ENCODE results near the gene PLOD3. TPM values are rescaled to one million over a fixed set of nuclear protein-coding genes. Genes with fewer than 3 reads are reported as not detected.

PLOD3 gene
- total and polyA plus RNA-seq, 9 of the 15 experiments (the other 6 are each of a cell fraction or from before 2014, with no cell fraction given) = 2.8 to 101 (median 30.9) TPM

GRCh38 chr7:101217388-101218235 lies at the start of gene PLOD3, which contains the start of gene ZNHIT1 (continued):
- TF ChIP-seq YY1 (IDR thresholded peaks at IDR 0.05; ENCODE audit: borderline replicate concordance in 1 of 3, control insufficient read depth in 1 of 3, extremely low read depth in 1 of 3, insufficient read depth in 3 of 3, insufficient read length in 1 of 3, insufficient replicate concordance in 2 of 3, low read depth in 1 of 3, low read length in 2 of 3) = peak; percentile 87 to 99 (median 97)
- TF ChIP-seq ARID3B (CRISPR knock-in tag; IDR thresholded peaks at IDR 0.05; ENCODE audit: borderline replicate concordance) = peak; percentile 54; the same call in 1 of the 2 replicates
- no peak; the same call in 1 of the 2 replicates for TF ChIP-seq ZBTB9 (CRISPR knock-in tag; IDR thresholded peaks at IDR 0.05)
- TF ChIP-seq ZFP30 (CRISPR knock-in tag; IDR thresholded peaks at IDR 0.05; ENCODE audit: borderline replicate concordance) = no peak
- TF ChIP-seq MTA1 (IDR thresholded peaks at IDR 0.05; ENCODE audit: borderline replicate concordance) = no peak
- TF ChIP-seq SAP30 (IDR thresholded peaks at IDR 0.05; ENCODE audit: borderline replicate concordance, insufficient read depth, low read depth, low read length, poor library complexity, severe bottlenecking) = peak; percentile 46
- TF ChIP-seq ETV6 (IDR thresholded peaks at IDR 0.05; ENCODE audit: borderline replicate concordance in 1 of 2, low read depth in 2 of 2, low read length in 1 of 2) = no peak
- TF ChIP-seq ETV6 (CRISPR knock-in tag; IDR thresholded peaks at IDR 0.05; ENCODE audit: borderline replicate concordance) = no peak
- no peak for TF ChIP-seq GATAD2A (IDR thresholded peaks at IDR 0.05)
- no peak for TF ChIP-seq ZNF507 (tag; conservative IDR thresholded peaks at IDR 0.05)
- TF ChIP-seq CTBP1 (IDR thresholded peaks at IDR 0.05; ENCODE audit: borderline replicate concordance) = 0 out of 2 replicates have a peak, but pooled peaks have one; percentile 21
- no peak for TF ChIP-seq HMG20B (CRISPR knock-in tag; IDR thresholded peaks at IDR 0.05)
- TF ChIP-seq BDP1 (IDR thresholded peaks at IDR 0.05; ENCODE audit: insufficient read depth, insufficient read length) = no peak
- no peak for TF ChIP-seq IRF9 (tag; IDR thresholded peaks at IDR 0.05)
- no peak for TF ChIP-seq ZBTB8A (IDR thresholded peaks at IDR 0.05; ENCODE audit: partially characterized antibody)
- no peak for TF ChIP-seq ZNF644 (tag; IDR thresholded peaks at IDR 0.05; ENCODE audit: low read depth)
- TF ChIP-seq DNMT1 (IDR thresholded peaks at IDR 0.05) = no peak
- peak; percentile 23 for TF ChIP-seq SUPT5H (IDR thresholded peaks at IDR 0.05)
- no peak for TF ChIP-seq ZNF224 (CRISPR knock-in tag; IDR thresholded peaks at IDR 0.05)
- no peak for TF ChIP-seq NFE2L1 (tag; IDR thresholded peaks at IDR 0.05; ENCODE audit: borderline replicate concordance, low read depth)
- peak; percentile 83 for TF ChIP-seq VEZF1 (CRISPR knock-in tag; IDR thresholded peaks at IDR 0.05)
- TF ChIP-seq FOXK1 (CRISPR knock-in tag; IDR thresholded peaks at IDR 0.05; ENCODE audit: borderline replicate concordance) = no peak

All from K562 (cell line).